Loucy (cell line): ENCODE measurements around the gene KLK13.

Experiments
- H2AFZ ChIP-seq: fragments of 200-600 bp; sonication (generic); 2 replicates; pipeline ENCODE4 v1.6.0; 2016; ENCODE audit warnings: antibody characterized with exemption, mild to moderate bottlenecking, low read length, moderate library complexity
- H3F3A ChIP-seq: fragments of 200-600 bp; 2 replicates; pipeline ENCODE4 v1.6.0; 2016; ENCODE audit warnings: antibody characterized with exemption, low read depth, mild to moderate bottlenecking
- H3K27me3 ChIP-seq: fragments of 200-600 bp; sonication (generic); 2 replicates; pipeline ENCODE4 v1.6.1; 2014; ENCODE audit warnings: low read length, mild to moderate bottlenecking; ENCODE audit not compliant: insufficient read depth, poor library complexity, severe bottlenecking
- H3K36me3 ChIP-seq: fragments of 200-600 bp; sonication (generic); 2 replicates; pipeline ENCODE4 v1.6.1; 2016; ENCODE audit warnings: low read length; ENCODE audit not compliant: insufficient read depth
- H3K4me1 ChIP-seq: fragments of 200-600 bp; sonication (generic); 2 replicates; pipeline ENCODE4 v1.5.1; 2014; ENCODE audit warnings: low read length, mild to moderate bottlenecking; ENCODE audit not compliant: insufficient read depth, poor library complexity, severe bottlenecking
- H3K4me2 ChIP-seq: fragments of 200-600 bp; sonication (generic); 2 replicates; pipeline ENCODE4 v1.6.0; 2014; ENCODE audit warnings: antibody characterized with exemption, low read length, low read depth, mild to moderate bottlenecking; ENCODE audit not compliant: poor library complexity, severe bottlenecking
- H3K4me3 ChIP-seq: fragments of 200-600 bp; sonication (generic); 2 replicates; pipeline ENCODE4 v1.5.1; 2014; ENCODE audit warnings: low read length, mild to moderate bottlenecking, mixed read lengths; ENCODE audit not compliant: poor library complexity, severe bottlenecking
- H3K79me2 ChIP-seq: fragments of 200-600 bp; sonication (generic); 2 replicates; pipeline ENCODE4 v1.6.1; 2014; ENCODE audit warnings: low read length; ENCODE audit not compliant: insufficient read depth
- H3K9ac ChIP-seq: fragments of 200-600 bp; sonication (generic); 2 replicates; pipeline ENCODE4 v1.6.0; 2014; ENCODE audit warnings: mild to moderate bottlenecking, low read depth, low read length, moderate library complexity; ENCODE audit not compliant: poor library complexity, severe bottlenecking
- H3K9me2 ChIP-seq: fragments of 200-600 bp; sonication (generic); replicated peaks from 2 replicates; pipeline ENCODE4 v1.6.1; 2016; ENCODE audit warnings: low read depth, low read length, mixed read lengths
- H3K9me3 ChIP-seq: fragments of 200-600 bp; sonication (generic); 2 replicates; pipeline ENCODE4 v1.6.1; 2014; ENCODE audit warnings: mild to moderate bottlenecking, antibody characterized with exemption, low read length, low read depth; ENCODE audit not compliant: insufficient read depth
- H4K20me1 ChIP-seq: fragments of 200-600 bp; sonication (generic); 2 replicates; pipeline ENCODE4 v1.6.0; 2014; ENCODE audit warnings: antibody characterized with exemption, low read length, mild to moderate bottlenecking; ENCODE audit not compliant: insufficient read depth, poor library complexity, severe bottlenecking
- EZH2phosphoT487 ChIP-seq: fragments of 200-600 bp; IDR thresholded peaks from 2 replicates; pipeline ENCODE4 v1.6.1; 2018; ENCODE audit warnings: antibody characterized with exemption, mild to moderate bottlenecking, moderate library complexity, borderline replicate concordance
- TF ChIP-seq, protein P1 (sequence below): fragments of 200-600 bp; sonication (generic); conservative IDR thresholded peaks from 2 replicates; pipeline ENCODE4 v1.5.1; 2014; ENCODE audit warnings: mild to moderate bottlenecking, antibody characterized with exemption, low read length

The KLK13 gene

DNA sequence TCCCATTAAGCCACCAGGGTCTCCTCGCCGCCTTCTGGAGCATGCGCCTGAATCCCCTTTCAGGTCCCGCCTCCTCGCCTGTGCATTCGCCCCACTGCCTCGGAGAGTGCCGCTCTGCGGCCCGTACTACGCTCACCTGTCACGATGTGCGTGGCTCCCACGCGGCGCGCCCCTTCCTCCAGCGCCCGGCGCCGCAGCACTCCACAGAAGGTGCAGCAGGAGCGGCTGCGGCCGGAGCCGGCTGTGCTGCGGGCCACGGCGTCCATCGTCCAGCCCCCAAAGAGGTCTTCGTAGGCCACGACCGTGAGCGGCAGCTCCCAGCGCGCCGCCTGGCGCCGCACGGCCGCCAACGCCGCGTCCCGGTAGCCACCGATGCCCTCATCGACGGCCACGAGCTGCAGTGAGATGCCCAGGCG is 39.0 kb upstream of the KLK13 start:
- no peak overlapping the region for H2AFZ ChIP-seq
- no peaks in the 10 kb centered on the region for H3K9me2 ChIP-seq
- H3K4me3 ChIP-seq: no peak overlapping the region
- H3K79me2 ChIP-seq: peaks cover 14% of the 10 kb centered on the region
- H4K20me1 ChIP-seq: no peaks in the 10 kb centered on the region
- peak overlapping the region; percentile 27 for H3K4me2 ChIP-seq
- TF ChIP-seq, protein P1, sequence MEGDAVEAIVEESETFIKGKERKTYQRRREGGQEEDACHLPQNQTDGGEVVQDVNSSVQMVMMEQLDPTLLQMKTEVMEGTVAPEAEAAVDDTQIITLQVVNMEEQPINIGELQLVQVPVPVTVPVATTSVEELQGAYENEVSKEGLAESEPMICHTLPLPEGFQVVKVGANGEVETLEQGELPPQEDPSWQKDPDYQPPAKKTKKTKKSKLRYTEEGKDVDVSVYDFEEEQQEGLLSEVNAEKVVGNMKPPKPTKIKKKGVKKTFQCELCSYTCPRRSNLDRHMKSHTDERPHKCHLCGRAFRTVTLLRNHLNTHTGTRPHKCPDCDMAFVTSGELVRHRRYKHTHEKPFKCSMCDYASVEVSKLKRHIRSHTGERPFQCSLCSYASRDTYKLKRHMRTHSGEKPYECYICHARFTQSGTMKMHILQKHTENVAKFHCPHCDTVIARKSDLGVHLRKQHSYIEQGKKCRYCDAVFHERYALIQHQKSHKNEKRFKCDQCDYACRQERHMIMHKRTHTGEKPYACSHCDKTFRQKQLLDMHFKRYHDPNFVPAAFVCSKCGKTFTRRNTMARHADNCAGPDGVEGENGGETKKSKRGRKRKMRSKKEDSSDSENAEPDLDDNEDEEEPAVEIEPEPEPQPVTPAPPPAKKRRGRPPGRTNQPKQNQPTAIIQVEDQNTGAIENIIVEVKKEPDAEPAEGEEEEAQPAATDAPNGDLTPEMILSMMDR: no peak
- TF ChIP-seq EZH2phosphoT487: no peak
- H3K27me3 ChIP-seq: no peaks in the 10 kb centered on the region
- H3K36me3 ChIP-seq: no peaks in the 10 kb centered on the region
- no peaks in the 10 kb centered on the region for H3F3A ChIP-seq
- no peak overlapping the region for H3K9ac ChIP-seq
- no peaks in the 10 kb centered on the region for H3K9me3 ChIP-seq
- peaks cover 16% of the 10 kb centered on the region for H3K4me1 ChIP-seq

DNA sequence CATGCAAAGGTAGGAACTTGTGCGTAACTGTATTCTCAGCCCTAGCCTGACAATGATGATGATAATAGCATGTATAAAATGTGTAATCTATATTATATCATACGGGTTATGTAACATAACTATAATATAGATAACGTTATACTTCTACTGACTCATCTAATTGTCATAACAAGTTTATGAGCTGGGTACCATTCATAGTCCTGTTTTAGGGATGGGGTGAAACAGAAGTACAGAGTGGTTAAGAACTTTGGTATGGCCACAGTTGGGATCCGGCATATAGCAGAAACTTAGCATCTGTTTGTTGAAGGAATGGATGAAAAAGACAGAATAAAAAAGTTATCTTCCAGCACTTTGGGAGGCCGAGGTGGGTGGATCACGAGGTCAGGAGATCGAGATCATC is 38.1 kb upstream of the KLK13 start:
- H3K9ac ChIP-seq: no peak overlapping the region
- no peak overlapping the region for H2AFZ ChIP-seq
- no peaks in the 10 kb centered on the region for H4K20me1 ChIP-seq

DNA sequence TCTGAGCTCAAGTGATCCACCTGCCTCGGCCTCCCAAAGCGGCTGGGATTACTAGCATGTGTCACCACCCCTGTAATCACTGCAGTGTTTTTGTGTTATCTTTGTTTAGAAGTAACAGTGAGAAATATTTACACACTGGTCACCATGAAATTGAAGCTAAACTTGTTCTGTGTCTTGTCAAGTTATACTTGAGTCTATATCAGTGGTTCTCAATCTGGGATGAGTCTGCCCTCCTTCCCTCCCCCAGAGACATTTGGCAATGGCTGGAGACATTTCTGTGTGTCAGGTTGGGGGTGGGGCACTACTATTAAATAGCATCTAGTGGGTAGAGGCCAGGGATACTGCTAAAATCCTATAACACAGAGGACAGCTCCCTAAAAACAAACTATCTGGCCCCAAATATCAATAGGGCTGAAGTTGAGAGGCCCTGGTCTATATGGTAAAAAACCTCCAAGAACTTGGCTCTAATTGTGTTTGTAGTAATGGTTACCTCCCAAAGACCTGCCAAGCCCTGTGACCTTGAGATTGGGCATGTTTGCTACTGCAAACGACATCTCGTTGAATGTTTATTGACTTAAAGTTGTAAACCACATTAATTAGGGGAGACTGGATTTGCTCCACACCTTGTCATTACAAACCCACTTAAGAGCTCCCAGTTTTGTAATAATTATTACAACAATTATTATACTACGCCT is 36.4 kb upstream of the KLK13 start:
- Histone ChIP-seq H3K4me2 (peak overlapping the region; percentile 27), H3K36me3 (no peaks in the 10 kb centered on the region), H3K4me1 (peaks cover 3% of the 10 kb centered on the region), H2AFZ (no peak overlapping the region), H3K27me3 (no peaks in the 10 kb centered on the region), H3K9ac (no peak overlapping the region), H3K9me2 (no peaks in the 10 kb centered on the region), H3K4me3 (no peak overlapping the region), H4K20me1 (no peaks in the 10 kb centered on the region), H3F3A (no peaks in the 10 kb centered on the region), H3K79me2 (no peaks in the 10 kb centered on the region), H3K9me3 (no peaks in the 10 kb centered on the region)
- TF ChIP-seq, protein P1: no peak
- no peak for TF ChIP-seq EZH2phosphoT487

More for the DNA sequence above, 38.1 kb upstream of the KLK13 start:
- no peak for TF ChIP-seq EZH2phosphoT487
- TF ChIP-seq, protein P1: no peak
- no peaks in the 10 kb centered on the region for H3K9me3 ChIP-seq
- no peaks in the 10 kb centered on the region for H3F3A ChIP-seq
- H3K9me2 ChIP-seq: no peaks in the 10 kb centered on the region
- peaks cover 13% of the 10 kb centered on the region for H3K79me2 ChIP-seq
- H3K4me3 ChIP-seq: no peak overlapping the region
- peak overlapping the region; percentile 27 for H3K4me2 ChIP-seq
- no peaks in the 10 kb centered on the region for H3K27me3 ChIP-seq
- H3K36me3 ChIP-seq: no peaks in the 10 kb centered on the region
- peaks cover 16% of the 10 kb centered on the region for H3K4me1 ChIP-seq
